HepG2 (cell line): ENCODE data around the gene OTOP2. TPM values are rescaled to one million over a fixed set of nuclear protein-coding genes. Genes with fewer than 3 reads are reported as not detected.

Experiments used
- MED8 ChIP-seq: sonication (generic); formaldehyde crosslinking; IDR thresholded peaks from 2 replicates; pipeline ENCODE4 v1.8.1; 2023; ENCODE audit warnings: mild to moderate bottlenecking, missing genetic modification reagents; ENCODE audit not compliant: insufficient replicate concordance
- NAIF1 ChIP-seq: sonication (generic); formaldehyde crosslinking; IDR thresholded peaks from 2 replicates; pipeline ENCODE4 v1.5.0; 2020; ENCODE audit warnings: mild to moderate bottlenecking, missing genetic modification reagents, borderline replicate concordance
- NONO ChIP-seq, 2 experiments: fragments of 450-650 bp in 1 of 2; sonication (generic) in 1 of 2; formaldehyde crosslinking in 1 of 2; IDR thresholded peaks in 1 of 2; conservative IDR thresholded peaks in 1 of 2; 2 replicates each; pipeline versions ENCODE4 v1.6.1 to v1.8.0; 2017 to 2022; ENCODE audit warnings: mild to moderate bottlenecking in 1 of 2, missing genetic modification reagents in 1 of 2, moderate library complexity in 1 of 2
- POLR2AphosphoS5 ChIP-seq: IDR thresholded peaks from 2 replicates; pipeline ENCODE4 v1.6.1; 2012; ENCODE audit warnings: low read depth, low read length
- REXO4 ChIP-seq: sonication (generic); formaldehyde crosslinking; IDR thresholded peaks from 2 replicates; pipeline ENCODE4 v1.8.0; 2022; ENCODE audit warnings: missing genetic modification reagents, mild to moderate bottlenecking, borderline replicate concordance
- SOX6 ChIP-seq, 2 experiments: fragments of 450-650 bp in 1 of 2; sonication (generic) in 1 of 2; formaldehyde crosslinking in 1 of 2; IDR thresholded peaks; 2 replicates each; pipeline versions ENCODE4 v1.4.0 to v1.6.1; 2017 to 2020; ENCODE audit warnings: antibody characterized with exemption in 1 of 2, mild to moderate bottlenecking in 1 of 2, missing genetic modification reagents in 1 of 2
- SRSF9 ChIP-seq: fragments of 200-400 bp; formaldehyde crosslinking; IDR thresholded peaks from 2 replicates; pipeline ENCODE4 v1.6.1; 2018; ENCODE audit warnings: borderline replicate concordance, mild to moderate bottlenecking, low read depth, low read length; ENCODE audit not compliant: insufficient read depth, poor library complexity, severe bottlenecking
- ZC3H4 ChIP-seq: sonication (generic); formaldehyde crosslinking; IDR thresholded peaks from 2 replicates; pipeline ENCODE4 v1.4.0; 2020; ENCODE audit warnings: missing genetic modification reagents, borderline replicate concordance
- ZNF333 ChIP-seq: sonication (generic); formaldehyde crosslinking; IDR thresholded peaks from 2 replicates; pipeline ENCODE4 v1.4.0; 2020; ENCODE audit warnings: mild to moderate bottlenecking, missing genetic modification reagents, borderline replicate concordance
- ZNF432 ChIP-seq: sonication (generic); formaldehyde crosslinking; IDR thresholded peaks from 2 replicates; pipeline ENCODE4 v1.5.0; 2020; ENCODE audit warnings: missing genetic modification reagents, mild to moderate bottlenecking, borderline replicate concordance
- ZNF549 ChIP-seq: sonication (generic); formaldehyde crosslinking; IDR thresholded peaks from 2 replicates; pipeline ENCODE4 v1.5.0; 2020; ENCODE audit warnings: missing genetic modification reagents
- ZNF761 ChIP-seq: sonication (generic); formaldehyde crosslinking; conservative IDR thresholded peaks from 2 replicates; pipeline ENCODE4 v1.4.0; 2020; ENCODE audit warnings: mild to moderate bottlenecking, missing genetic modification reagents
- polyA plus RNA-seq, 8 experiments: library from polyadenylated mRNA; depleted of rRNA in 3 of 8; stranded (reverse) in 7 of 8; unstranded in 1 of 8; fragments of >200 nt; fragmentation: Illumina TruSeq in 4 of 8; extraction: Trizol in 4 of 8; gene quantifications; 2 replicates each; pipeline versions ENCODE4 v1.2.1 to v1.2.3, GENCODE V29; 2011 to 2016; ENCODE audit warnings: low read depth in 4 of 8, missing spikeins in 1 of 8, mixed read lengths in 1 of 8; ENCODE audit not compliant: insufficient read depth in 1 of 8
- total RNA-seq, 5 experiments: library from RNA; depleted of rRNA; stranded (reverse); fragments of >200 nt; fragmentation: Illumina TruSeq; extraction: Trizol; gene quantifications; 2 replicates each; pipeline ENCODE4 v1.2.3, GENCODE V29; 2016; ENCODE audit warnings: low read depth in 1 of 5
- TF ChIP-seq, protein P1 (sequence below): sonication (generic); formaldehyde crosslinking; IDR thresholded peaks from 2 replicates; pipeline ENCODE4 v1.9.0; 2021; ENCODE audit warnings: missing genetic modification reagents, borderline replicate concordance
- TF ChIP-seq, protein P2 (sequence below): sonication (generic); formaldehyde crosslinking; IDR thresholded peaks from 2 replicates; pipeline ENCODE4 v1.4.0; 2020; ENCODE audit warnings: missing genetic modification reagents
- TF ChIP-seq, protein P3 (sequence below): sonication (generic); formaldehyde crosslinking; IDR thresholded peaks from 2 replicates; pipeline ENCODE4 v1.4.0; 2020; ENCODE audit warnings: missing genetic modification reagents
- TF ChIP-seq, protein P4 (sequence below): sonication (generic); formaldehyde crosslinking; IDR thresholded peaks from 2 replicates; pipeline ENCODE4 v1.8.1; 2023; ENCODE audit warnings: mild to moderate bottlenecking, missing genetic modification reagents
- TF ChIP-seq, protein P5 (sequence below): sonication (generic); formaldehyde crosslinking; IDR thresholded peaks from 2 replicates; pipeline ENCODE4 v1.4.0; 2020; ENCODE audit warnings: missing genetic modification reagents
- TF ChIP-seq, protein P6 (sequence below): sonication (generic); formaldehyde crosslinking; IDR thresholded peaks from 2 replicates; pipeline ENCODE4 v1.5.0; 2020; ENCODE audit warnings: missing genetic modification reagents

OTOP2 gene
- total and polyA plus RNA-seq, 2 of the 13 experiments (the other 11 are each of a cell fraction or from before 2014, with no cell fraction given) = not detected

DNA sequence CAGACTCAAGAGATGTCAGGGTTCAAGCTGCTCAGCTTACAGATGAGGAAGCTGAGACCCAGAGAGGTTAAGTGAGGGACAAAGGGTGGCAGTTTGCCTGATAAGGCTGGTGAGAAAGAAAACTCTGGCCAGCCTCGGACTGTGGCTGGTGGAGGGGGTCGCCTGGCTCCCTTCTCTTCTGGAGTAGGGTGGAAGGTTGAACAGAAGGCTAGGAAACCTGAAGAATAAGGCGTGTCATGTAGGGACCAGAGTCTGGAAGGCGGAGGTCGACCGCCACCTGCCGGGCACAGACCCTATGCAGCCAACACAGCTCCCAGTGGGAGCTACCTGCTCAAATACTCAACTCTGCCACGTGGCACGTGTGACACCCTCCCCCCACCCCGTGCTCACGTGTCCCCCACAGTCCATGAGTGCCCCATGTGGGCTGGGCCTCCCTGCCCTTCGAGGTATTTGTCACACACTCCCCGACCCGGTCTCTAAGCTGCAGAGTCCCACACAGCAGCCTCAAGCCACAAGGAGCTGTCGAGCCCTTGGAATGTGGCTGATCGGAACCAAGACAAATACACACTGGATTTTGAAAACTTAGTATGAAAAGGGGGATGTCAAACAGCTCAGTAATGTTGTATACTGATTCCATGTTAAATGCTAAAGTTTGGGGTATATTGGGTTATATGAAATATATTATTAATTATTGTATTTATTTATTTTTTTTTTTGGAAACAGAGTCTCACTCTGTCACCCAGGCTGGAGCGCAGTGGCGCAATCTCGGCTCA is 36.7 kb downstream of the OTOP2 start (continued):
- TF ChIP-seq ZC3H4 (CRISPR knock-in tag) = peak; percentile 39; the same call in 1 of the 2 replicates
- no peak for TF ChIP-seq ZNF333 (CRISPR knock-in tag)
- TF ChIP-seq SRSF9 = no peak
- TF ChIP-seq, protein P1, sequence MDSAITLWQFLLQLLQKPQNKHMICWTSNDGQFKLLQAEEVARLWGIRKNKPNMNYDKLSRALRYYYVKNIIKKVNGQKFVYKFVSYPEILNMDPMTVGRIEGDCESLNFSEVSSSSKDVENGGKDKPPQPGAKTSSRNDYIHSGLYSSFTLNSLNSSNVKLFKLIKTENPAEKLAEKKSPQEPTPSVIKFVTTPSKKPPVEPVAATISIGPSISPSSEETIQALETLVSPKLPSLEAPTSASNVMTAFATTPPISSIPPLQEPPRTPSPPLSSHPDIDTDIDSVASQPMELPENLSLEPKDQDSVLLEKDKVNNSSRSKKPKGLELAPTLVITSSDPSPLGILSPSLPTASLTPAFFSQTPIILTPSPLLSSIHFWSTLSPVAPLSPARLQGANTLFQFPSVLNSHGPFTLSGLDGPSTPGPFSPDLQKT (CRISPR knock-in tag) = no peak
- no peak for TF ChIP-seq NONO (IDR thresholded peaks at IDR 0.05)
- TF ChIP-seq NONO (CRISPR knock-in tag; conservative IDR thresholded peaks at IDR 0.05) = peak; percentile 60; the same call in 1 of the 2 replicates
- no peak for TF ChIP-seq ZNF549 (CRISPR knock-in tag)
- TF ChIP-seq ZNF761 (CRISPR knock-in tag) = 0 out of 2 replicates have a peak, but pooled peaks have one; percentile 46
- TF ChIP-seq, protein P2, sequence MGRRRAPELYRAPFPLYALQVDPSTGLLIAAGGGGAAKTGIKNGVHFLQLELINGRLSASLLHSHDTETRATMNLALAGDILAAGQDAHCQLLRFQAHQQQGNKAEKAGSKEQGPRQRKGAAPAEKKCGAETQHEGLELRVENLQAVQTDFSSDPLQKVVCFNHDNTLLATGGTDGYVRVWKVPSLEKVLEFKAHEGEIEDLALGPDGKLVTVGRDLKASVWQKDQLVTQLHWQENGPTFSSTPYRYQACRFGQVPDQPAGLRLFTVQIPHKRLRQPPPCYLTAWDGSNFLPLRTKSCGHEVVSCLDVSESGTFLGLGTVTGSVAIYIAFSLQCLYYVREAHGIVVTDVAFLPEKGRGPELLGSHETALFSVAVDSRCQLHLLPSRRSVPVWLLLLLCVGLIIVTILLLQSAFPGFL = no peak
- TF ChIP-seq, protein P3, sequence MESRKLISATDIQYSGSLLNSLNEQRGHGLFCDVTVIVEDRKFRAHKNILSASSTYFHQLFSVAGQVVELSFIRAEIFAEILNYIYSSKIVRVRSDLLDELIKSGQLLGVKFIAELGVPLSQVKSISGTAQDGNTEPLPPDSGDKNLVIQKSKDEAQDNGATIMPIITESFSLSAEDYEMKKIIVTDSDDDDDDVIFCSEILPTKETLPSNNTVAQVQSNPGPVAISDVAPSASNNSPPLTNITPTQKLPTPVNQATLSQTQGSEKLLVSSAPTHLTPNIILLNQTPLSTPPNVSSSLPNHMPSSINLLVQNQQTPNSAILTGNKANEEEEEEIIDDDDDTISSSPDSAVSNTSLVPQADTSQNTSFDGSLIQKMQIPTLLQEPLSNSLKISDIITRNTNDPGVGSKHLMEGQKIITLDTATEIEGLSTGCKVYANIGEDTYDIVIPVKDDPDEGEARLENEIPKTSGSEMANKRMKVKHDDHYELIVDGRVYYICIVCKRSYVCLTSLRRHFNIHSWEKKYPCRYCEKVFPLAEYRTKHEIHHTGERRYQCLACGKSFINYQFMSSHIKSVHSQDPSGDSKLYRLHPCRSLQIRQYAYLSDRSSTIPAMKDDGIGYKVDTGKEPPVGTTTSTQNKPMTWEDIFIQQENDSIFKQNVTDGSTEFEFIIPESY (CRISPR knock-in tag) = peak; percentile 91
- no peak for TF ChIP-seq ZNF432
- no peak for TF ChIP-seq MED8
- TF ChIP-seq NAIF1 = no peak
- TF ChIP-seq, protein P4, sequence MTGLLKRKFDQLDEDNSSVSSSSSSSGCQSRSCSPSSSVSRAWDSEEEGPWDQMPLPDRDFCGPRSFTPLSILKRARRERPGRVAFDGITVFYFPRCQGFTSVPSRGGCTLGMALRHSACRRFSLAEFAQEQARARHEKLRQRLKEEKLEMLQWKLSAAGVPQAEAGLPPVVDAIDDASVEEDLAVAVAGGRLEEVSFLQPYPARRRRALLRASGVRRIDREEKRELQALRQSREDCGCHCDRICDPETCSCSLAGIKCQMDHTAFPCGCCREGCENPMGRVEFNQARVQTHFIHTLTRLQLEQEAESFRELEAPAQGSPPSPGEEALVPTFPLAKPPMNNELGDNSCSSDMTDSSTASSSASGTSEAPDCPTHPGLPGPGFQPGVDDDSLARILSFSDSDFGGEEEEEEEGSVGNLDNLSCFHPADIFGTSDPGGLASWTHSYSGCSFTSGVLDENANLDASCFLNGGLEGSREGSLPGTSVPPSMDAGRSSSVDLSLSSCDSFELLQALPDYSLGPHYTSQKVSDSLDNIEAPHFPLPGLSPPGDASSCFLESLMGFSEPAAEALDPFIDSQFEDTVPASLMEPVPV = peak; percentile 75
- TF ChIP-seq SOX6 (IDR thresholded peaks at IDR 0.05) = no peak
- peak; percentile 63 for TF ChIP-seq SOX6 (CRISPR knock-in tag; IDR thresholded peaks at IDR 0.05)
- TF ChIP-seq, protein P5, sequence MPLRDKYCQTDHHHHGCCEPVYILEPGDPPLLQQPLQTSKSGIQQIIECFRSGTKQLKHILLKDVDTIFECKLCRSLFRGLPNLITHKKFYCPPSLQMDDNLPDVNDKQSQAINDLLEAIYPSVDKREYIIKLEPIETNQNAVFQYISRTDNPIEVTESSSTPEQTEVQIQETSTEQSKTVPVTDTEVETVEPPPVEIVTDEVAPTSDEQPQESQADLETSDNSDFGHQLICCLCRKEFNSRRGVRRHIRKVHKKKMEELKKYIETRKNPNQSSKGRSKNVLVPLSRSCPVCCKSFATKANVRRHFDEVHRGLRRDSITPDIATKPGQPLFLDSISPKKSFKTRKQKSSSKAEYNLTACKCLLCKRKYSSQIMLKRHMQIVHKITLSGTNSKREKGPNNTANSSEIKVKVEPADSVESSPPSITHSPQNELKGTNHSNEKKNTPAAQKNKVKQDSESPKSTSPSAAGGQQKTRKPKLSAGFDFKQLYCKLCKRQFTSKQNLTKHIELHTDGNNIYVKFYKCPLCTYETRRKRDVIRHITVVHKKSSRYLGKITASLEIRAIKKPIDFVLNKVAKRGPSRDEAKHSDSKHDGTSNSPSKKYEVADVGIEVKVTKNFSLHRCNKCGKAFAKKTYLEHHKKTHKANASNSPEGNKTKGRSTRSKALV (CRISPR knock-in tag) = no peak
- TF ChIP-seq, protein P6, sequence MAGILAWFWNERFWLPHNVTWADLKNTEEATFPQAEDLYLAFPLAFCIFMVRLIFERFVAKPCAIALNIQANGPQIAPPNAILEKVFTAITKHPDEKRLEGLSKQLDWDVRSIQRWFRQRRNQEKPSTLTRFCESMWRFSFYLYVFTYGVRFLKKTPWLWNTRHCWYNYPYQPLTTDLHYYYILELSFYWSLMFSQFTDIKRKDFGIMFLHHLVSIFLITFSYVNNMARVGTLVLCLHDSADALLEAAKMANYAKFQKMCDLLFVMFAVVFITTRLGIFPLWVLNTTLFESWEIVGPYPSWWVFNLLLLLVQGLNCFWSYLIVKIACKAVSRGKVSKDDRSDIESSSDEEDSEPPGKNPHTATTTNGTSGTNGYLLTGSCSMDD (CRISPR knock-in tag) = no peak
- no peak for TF ChIP-seq POLR2AphosphoS5
- TF ChIP-seq REXO4 (CRISPR knock-in tag) = no peak; the same call in 1 of the 2 replicates
